GM18511 (cell line): ENCODE data around the gene PPT1.

Experiments used
- ATAC-seq: cut with Tn5 transposase; IDR thresholded peaks from one replicate; pipeline ENCODE4 v1.9.1; 2021; ENCODE audit warnings: mild to moderate bottlenecking, moderate library complexity; ENCODE audit not compliant: unreplicated experiment

PPT1 gene

GRCh38 chr1:40096977-40097782, at the start of gene PPT1:
PPT1 (minus strand) TSS chr1:40097252; CDS start chr1:40097238, 14 bp downstream.
- no peak for ATAC-seq

GRCh38 chr1:40143891-40144575, 47.0 kb upstream of the PPT1 start:
- no peak for ATAC-seq

GRCh38 chr1:40141878-40142535, 45.0 kb upstream of the PPT1 start:
- no peak for ATAC-seq

- no peak for ATAC-seq
These were observed 43.3 kb upstream of the PPT1 start for GRCh38 chr1:40140211-40140973.

GRCh38 chr1:40133839-40134238, 36.8 kb upstream of the PPT1 start:
- no peak for ATAC-seq

- ATAC-seq: no peak
These were observed 36.2 kb upstream of the PPT1 start for GRCh38 chr1:40133312-40133665.

- ATAC-seq: no peak
These were observed 35.6 kb upstream of the PPT1 start for GRCh38 chr1:40132383-40133311.

- no peak for ATAC-seq
These were observed 33.8 kb upstream of the PPT1 start for GRCh38 chr1:40130892-40131291.

- ATAC-seq: no peak
These were observed 25.8 kb upstream of the PPT1 start for GRCh38 chr1:40122855-40123254.

GRCh38 chr1:40120128-40120527, 23.1 kb upstream of the PPT1 start:
- ATAC-seq: no peak

GRCh38 chr1:40114400-40114799, 17.3 kb upstream of the PPT1 start:
- ATAC-seq: no peak

GRCh38 chr1:40110389-40110788, 13.3 kb upstream of the PPT1 start:
- no peak for ATAC-seq

- no peak for ATAC-seq
These were observed 10.4 kb upstream of the PPT1 start for GRCh38 chr1:40107290-40107959.

GRCh38 chr1:40105028-40105427, 8.0 kb upstream of the PPT1 start:
- ATAC-seq: no peak

GRCh38 chr1:40102896-40103295, 5.8 kb upstream of the PPT1 start:
- ATAC-seq: no peak

- ATAC-seq: no peak
These were observed 5.0 kb upstream of the PPT1 start for GRCh38 chr1:40102038-40102437.

- ATAC-seq: no peak
These were observed 441 bp downstream of the PPT1 start for GRCh38 chr1:40096646-40096976.

GRCh38 chr1:40095806-40096205, 1.2 kb downstream of the PPT1 start:
- no peak for ATAC-seq

- ATAC-seq: no peak
These were observed 2.5 kb downstream of the PPT1 start for GRCh38 chr1:40094466-40095110.
